GM19324 (cell line): ENCODE results near the gene IL1RAPL2.
"Not testable (repeated sequence)": the region's sequence is repeated elsewhere in the genome, so short reads cannot be mapped to it uniquely, and the experiment has no call there.

Source experiments
- ATAC-seq: cut with Tn5 transposase; IDR thresholded peaks from one replicate; pipeline ENCODE4 v1.9.1; 2021; ENCODE audit warnings: mild to moderate bottlenecking, moderate library complexity; ENCODE audit not compliant: unreplicated experiment, low FRiP score

IL1RAPL2 gene

DNA sequence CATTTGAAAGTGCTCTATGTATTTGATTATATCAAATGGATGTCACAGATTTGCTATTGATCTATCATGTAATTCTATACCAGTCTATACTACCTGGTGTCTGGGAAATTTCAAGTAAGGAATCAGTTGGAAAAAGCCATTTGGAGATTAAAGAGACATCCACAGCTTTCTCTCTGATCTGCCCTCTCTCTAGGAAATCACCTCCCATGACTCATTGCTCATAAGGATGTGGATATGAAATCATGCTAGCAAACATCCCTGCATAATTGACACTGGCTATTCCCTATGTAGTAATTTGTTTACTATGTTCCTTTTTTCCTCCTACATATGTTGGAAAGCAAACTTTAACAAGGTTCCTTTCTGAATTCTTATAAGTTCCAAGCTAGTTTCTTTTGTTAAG, 560.2 kb downstream of the IL1RAPL2 start:
- no peak for ATAC-seq

GRCh38 chrX:105134273-105134672, 568.3 kb downstream of the IL1RAPL2 start:
- no peak for ATAC-seq

DNA sequence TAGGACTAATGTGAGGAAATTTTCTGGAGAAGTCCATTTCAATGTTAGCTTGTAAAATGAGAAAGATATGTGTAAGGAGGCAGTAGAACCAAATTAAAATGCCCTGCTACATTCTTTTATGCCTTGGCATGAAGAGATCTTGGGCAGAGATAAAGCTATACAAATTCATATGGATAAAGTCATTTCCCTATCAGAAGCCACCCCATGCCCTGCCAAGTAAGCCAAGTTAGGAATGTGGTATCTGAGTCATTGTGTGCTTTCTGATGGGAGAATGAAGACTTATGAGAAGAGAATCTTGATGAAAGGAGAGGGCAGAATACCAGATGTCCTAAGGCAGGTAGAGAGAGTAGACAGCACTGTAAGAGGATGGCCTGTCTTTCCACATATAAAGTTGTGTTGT, 570.8 kb downstream of the IL1RAPL2 start:
- no peak for ATAC-seq

DNA sequence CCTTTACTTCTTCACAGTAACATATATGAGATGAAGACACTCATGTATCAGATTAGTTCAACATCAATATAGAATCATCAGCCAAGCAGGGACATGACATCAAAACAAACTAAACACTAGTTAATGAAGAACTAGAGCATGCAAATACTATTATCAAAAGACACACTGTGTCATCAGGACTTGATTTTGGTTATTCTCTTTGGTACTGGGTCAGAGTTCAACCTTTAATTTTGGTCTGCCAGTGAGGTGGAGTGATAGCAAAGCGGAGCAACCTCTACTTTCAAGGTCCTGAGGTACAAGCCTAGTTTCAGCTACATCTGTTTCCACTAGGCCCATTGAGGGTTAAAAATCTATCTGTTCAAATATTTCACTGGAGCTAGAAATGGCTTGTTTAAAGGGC, 584.0 kb downstream of the IL1RAPL2 start:
- ATAC-seq = no peak

DNA sequence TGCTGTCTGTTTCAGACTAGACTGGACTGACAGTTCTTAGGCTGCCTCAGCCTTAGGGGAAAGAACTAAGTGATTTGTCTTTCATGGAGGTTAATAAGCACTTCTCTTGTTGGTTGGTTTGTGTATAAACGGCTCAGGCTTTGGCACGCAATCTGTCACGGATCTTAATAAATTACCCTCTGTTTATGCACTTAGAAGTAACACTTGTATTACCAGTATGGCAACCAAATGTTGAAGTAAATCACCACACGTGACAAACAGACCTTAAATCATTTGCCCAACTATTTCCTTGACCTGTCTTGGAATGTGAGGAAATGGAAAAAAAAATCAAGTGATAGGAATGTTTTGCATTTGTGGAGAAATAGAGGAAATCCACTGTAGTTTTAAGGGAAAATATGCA, 584.6 kb downstream of the IL1RAPL2 start:
- ATAC-seq = no peak

DNA sequence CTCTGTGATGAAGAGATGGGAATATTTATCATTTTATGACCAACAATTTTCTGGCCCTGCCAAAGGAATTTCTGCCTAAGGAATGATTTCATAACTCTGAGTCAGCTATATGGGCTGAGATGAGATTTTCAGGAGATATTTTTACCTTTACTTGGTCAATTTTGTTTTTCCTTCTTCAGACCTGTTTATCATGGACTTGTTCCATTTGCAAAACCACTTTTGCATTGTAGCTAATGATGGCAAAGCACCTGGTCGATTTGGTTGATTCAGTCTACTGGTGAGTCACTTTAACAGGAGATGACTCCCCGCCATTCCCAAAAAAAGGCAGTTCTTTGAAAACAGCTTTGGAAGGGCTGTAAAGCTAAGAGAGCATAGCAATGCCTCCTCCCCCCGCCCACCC, 601.2 kb downstream of the IL1RAPL2 start:
- no peak for ATAC-seq

DNA sequence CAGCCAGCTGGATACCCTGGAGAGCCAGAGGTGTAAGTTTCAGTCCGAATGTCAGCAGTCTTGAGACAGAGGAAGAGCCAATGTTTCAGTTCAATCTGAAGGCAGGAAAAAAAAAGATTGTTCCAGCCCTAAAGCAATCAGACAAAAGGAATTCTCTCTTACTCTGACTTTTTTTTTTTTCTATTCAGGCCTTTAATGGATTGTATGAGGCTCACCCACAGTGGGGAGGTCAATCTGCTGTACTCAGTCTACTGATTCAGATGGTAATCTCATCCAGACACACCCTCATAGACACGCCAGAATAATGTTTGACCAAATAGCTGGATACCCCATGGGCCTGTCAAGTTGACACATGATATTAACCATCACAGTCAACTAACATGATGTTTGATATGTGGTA, 602.6 kb downstream of the IL1RAPL2 start:
- no peak for ATAC-seq

DNA sequence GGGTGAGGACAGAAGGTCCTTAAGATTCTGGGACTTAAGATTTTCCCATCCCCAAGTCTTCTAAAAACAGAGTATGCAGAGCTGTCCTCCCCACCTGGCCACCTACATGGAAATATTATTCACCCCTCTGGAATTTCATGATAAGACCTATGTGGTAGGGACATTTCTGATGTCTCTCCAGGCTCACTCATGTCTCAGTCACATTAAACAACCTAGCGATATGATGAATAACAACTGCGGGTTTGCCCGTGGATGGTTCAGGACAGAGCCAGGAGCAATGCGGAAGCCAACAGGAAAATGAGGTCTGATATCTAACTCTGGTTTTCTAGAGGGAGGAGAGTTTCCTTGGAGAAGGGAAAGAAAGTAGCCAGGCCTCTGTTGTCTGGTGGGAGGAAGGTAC, 607.1 kb downstream of the IL1RAPL2 start:
- ATAC-seq = no peak

DNA sequence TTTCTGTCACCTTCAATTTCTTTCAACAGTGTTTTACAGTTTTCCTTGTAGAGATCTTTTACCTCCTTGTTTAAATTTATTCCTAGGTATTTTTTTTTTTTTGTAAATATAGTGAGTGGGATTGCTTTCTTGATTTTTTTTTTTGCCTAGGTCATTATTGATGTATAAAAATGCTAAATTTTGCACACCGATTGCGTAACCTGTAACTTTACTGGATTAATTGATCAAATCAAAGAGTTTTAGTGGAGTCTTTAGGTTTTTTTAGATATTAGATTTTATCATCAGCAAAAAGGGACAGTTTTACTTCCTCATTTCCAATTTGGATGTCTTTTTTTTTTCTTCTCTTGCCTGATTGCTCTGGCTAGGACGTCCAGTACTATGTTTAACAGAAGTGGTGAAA, 613.6 kb downstream of the IL1RAPL2 start:
- no peak for ATAC-seq

GRCh38 chrX:105189093-105189492, 623.1 kb downstream of the IL1RAPL2 start:
- no peak for ATAC-seq

DNA sequence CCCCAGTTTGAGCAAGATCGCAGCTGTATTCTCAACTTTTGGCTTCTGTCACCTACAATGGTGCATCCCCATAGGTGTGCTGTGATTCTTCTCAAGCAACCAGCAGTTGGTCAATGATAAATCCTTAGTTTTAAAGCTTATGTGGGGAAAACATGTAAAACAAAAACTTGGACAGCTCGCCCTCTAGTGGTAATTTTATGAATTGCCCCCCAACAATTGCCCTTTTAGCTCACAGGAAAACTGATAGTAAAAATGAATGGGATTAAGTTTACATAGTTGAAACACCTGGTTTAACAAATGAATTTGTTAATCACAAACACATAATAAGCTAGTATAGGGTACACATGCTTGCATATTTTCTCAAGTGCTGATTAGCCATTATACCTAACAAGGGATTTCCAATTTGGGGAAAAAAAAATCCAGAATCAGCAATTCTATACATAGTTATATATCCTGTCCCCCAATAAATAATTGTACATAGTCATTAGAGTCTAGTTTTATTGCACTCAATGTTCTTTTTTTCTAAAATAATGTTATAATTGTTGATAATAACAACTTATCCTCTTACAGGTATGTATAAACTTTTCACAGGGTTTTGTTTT, 624.4 kb downstream of the IL1RAPL2 start:
- ATAC-seq = no peak

GRCh38 chrX:105191878-105192277, 625.9 kb downstream of the IL1RAPL2 start:
- no peak for ATAC-seq

DNA sequence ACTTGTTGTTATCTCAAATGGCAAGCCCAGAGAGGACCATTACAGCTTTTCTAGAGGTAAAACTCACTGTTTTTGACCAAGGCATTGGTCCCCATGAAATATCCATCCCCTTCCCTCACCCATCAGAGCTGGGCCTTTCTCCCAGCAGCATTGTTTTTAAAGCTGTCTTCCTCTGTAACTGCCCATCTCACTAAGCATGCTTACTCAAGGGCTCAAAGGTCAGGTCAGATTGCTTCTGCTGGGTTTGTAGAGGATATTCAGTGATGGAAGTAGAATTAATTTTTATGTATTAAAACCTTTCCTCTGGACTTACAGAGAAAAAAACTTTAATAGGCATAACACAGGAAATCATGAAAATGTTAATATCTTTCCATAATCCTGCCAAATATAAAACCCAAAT, 643.4 kb downstream of the IL1RAPL2 start:
- no peak for ATAC-seq

DNA sequence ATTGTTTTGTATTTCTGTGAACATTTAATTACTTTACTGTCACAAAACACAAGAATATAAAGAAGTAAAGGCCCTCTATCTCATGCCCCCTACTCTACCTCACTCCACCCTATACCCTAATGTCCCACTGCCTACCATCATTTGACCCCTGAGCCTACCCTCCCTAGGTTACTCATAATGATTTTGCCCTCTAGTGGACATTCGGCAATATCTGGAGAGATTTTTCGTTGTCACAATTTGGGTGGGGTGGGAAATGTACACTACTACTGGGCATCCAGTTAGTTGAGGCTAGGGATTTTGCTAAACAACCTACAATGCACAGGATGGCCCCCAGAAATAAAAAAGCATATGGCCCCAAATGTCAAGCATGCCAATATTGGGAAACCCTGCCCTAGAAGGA, 644.3 kb downstream of the IL1RAPL2 start:
- no peak for ATAC-seq

GRCh38 chrX:105211066-105211575, 645.1 kb downstream of the IL1RAPL2 start:
- no peak for ATAC-seq

DNA sequence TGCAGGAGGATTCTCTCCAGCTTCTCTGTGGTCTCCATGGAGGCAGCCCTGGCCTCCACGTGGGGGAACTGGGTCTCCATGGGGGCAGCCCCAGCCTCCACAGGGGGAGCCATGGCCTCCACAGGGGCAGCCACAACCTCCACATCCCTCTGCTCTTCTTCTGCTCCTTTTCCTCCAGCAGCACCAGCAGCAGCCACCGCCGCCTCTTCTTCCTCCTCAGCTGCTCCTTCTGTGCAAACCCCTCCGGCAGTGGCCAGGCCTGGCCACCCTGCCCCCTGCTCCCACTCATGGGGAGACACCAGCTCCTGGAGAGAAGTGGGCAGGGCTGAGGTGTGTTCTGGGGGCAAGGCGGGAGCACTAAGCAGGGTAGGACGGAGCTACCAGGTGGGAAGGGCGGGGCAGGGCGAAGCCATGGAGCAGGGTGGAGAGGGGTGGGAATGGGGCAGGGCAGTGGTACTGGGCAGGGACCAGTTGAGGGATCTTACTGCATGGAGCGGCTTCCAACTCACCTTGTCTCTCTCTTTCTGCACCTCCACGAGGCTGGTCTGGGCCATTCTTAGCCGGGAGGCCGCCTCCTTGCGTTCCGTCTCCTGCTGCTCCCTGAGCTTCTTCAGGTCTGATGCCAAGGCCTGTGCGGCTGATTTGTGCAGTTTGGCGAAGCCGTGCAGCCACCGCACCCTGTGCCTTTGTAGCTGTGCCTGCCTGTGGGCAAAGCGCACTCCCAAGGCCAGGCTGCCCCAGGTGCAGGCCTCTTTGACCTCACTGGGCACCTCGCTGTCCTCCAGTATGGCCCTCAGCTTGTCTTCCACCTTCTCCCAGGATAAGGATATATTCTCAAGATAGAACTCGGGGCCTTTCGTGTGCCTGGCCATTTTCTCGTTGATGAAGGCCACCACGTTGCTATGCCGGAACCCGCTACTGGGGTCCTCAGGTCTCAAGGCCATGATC, 653.7 kb downstream of the IL1RAPL2 start:
- no peak for ATAC-seq

DNA sequence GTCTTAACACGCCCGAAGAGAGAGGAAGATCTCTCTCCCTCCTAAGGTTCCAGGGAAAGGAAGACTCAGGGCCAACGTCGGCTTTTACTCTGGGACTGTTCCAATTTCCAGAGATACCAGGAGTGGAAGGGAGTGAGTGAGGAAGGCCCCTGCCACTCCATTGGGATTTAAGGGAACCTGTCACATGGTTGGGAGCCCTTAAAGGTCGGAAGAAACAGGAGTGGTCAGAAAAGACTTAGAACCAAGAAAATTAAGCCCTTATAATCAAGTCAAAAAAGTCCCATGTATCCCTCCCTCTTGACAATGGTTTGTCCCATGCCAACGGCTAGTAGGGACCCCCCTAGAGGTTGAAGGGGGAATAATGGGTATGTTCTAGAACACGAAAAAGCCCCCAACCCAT, 654.6 kb downstream of the IL1RAPL2 start, which contains the start of gene TEX13A:
Gene TEX13A (minus strand): TSS at position 59 of the 400 bp plus-strand sequence. CDS start 297 bp downstream, outside the sequence.
- ATAC-seq = no peak

DNA sequence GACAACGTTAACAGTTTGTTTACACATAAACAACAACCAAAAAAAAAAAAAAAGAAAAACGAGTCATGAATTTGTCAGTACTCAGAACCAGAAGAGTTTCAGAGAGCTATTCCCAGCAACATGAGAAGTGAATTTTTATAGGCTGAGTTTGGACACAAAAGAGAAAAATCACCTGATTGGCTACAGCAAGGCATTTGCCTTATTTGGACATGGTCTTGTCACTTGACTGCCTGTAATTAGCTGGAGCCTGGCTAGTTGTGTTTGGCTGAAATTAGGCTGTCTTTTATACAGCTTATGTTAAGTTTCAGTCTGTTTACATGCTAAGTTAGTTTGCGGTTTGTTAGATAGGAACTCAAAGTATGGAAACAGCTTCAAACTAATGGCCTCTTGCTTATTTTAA, 655.4 kb downstream of the IL1RAPL2 start:
- ATAC-seq = no peak

DNA sequence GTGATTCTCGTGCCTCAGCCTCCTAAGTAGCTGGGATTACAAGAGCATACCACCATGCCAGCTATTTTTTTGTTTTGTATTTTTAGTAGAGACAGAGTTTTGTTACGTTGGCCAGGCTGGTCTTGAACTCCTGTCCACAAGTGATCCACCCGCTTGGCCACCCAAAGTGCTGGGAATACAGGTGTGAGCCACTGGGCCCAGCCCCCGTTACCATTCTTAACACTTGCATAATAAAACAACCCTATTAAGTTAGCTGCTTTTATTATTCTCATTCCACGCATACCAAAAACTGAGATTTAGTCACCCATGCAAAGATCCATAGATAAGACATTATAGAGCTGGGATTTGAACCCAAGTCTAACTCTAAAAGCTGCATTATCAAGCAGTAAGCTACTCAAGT, 660.5 kb downstream of the IL1RAPL2 start:
- no peak for ATAC-seq

DNA sequence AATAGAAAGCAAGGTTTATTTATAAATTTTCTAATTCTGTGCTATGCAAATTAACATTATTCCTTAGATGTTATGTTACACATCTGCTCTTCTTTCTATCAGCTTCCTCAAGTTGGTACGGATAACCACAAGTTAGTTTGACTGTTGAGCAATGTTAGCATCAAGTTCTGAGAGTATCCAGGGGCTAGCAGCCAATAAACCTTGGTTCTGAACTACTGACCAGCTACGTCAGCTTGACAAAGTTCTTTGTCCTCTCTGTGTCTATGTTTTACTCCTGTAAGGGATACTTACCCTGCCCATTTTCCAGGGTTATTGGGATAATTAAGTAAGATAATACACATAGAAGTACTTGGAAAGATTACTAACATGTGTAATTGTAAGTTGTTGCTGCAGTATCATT, 662.6 kb downstream of the IL1RAPL2 start:
- ATAC-seq = no peak

DNA sequence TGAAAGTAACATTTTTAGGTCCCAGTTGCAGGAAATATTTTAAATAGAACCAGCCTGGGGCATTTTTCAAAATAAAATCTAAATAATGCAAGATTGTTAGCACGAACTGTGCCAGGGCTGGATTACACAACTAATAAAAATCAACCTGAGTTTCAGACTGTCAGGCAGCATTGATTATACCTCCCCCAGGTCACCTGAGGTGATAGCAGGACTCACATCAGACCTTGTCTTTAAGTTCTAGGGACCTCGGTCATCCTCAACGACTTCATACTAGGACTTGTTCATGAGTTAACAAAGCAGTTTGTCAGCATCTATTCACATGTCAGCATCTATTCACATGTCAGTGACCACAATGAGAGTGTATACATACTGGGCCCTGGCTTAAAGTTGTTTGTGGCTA, 663.1 kb downstream of the IL1RAPL2 start:
- ATAC-seq = no peak

- ATAC-seq = not testable (repeated sequence)
These were observed 671.4 kb downstream of the IL1RAPL2 start for GRCh38 chrX:105237407-105237806.
